ENCODE results near the gene C22orf39.
A peak's percentile ranks its signal among the peaks of the same experiment; 100 is the strongest.
"Not testable (repeated sequence)": the region's sequence is repeated elsewhere in the genome, so short reads cannot be mapped to it uniquely, and the experiment has no call there.

Gene C22orf39

DNA sequence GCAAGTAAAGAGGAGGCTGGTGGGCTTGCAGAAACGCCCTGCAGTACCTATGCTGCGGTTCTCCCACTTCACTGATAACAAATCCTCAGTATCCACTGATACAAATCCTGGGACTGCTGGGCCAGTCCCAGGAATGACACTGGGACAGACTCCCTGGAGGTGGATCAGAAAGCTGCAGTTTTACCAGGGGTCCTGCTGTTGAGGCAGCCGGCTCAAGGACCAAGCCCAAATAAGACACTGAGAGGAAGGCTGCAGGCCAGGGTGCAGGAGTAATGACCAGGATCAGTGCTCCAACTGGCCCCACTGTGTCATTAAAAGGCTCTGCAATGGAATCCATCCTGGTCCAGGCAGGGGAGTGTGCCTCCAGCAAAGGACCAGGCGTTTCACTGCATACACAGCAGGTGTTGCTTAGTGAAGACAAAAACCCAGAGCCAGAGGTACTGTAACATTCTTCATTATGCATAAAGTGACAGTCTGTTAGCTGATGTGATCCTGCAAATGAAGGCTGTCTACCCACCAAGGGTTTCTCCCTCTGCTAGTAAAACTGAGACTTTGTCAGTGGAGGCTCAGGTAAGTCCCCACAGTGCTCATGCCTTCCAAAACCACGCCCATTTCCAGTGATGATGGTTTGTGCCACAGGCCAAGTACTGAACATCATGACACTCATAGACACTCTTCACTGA is 1.4 kb upstream of the C22orf39 start:
- peak overlapping the region; percentile 88 for H3K4me2 ChIP-seq (ENCODE audit: insufficient read depth, low read length)
- peaks cover 74% of the 10 kb centered on the region for H3K36me3 ChIP-seq (ENCODE audit: insufficient read depth, low read length)
- H3K4me3 ChIP-seq (ENCODE audit: low read depth in 1 of 2, low read length in 2 of 2): peak overlapping the region; percentile 75 to 92; a peak in 3 of 4 replicates

DNA sequence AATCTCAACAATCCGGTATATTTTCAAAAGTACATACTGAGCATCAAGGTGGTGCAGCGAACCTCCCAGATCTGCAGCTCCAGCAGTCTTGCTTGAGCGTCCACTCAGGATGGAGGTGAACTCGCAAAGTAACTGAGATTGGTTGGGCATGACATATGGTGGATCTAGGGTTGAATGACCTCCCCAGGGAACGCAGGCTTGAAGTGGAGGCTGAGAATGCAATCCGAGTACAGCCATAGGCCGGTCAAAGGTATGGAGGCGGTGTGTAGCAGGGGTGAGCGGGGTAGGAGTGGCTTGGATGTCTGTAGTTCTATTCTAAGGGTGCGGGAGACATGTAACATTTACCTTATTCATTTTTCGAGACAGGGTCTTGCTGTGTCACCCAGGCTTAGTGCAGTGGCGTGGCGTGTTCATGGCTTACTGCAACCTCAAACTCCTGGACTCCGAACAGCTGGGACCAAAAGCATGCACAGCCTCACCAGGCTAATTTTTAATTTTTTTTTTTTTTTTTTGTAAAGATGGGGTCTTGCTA is 631 bp upstream of the C22orf39 start:
- H3K79me2 ChIP-seq (ENCODE audit: insufficient read depth, low read length): peaks cover 68% of the 10 kb centered on the region
- H3K4me2 ChIP-seq (ENCODE audit: insufficient read depth, low read length): peak overlapping the region; percentile 88
- peak overlapping the region; percentile 75 to 92 for H3K4me3 ChIP-seq (ENCODE audit: low read depth in 1 of 2, low read length in 2 of 2)
- H3K27me3 ChIP-seq (ENCODE audit: insufficient read depth, low read length, poor library complexity): no peaks in the 10 kb centered on the region
- peaks cover 74% of the 10 kb centered on the region for H3K36me3 ChIP-seq (ENCODE audit: insufficient read depth, low read length)
- peaks cover 23% of the 10 kb centered on the region for H4K20me1 ChIP-seq (ENCODE audit: insufficient read depth, low read length)
- ATAC-seq (ENCODE audit: insufficient read depth, low read depth) (peak; percentile 44), DNase-seq (peak; percentile 59)
- peak overlapping the region; percentile 90 for H3K27ac ChIP-seq (ENCODE audit: low read length)
- H2AFZ ChIP-seq (ENCODE audit: low read depth, low read length): peak overlapping the region; percentile 97
- TF ChIP-seq EZH2 (IDR thresholded peaks at IDR 0.05; ENCODE audit: borderline replicate concordance, low read depth, low read length, severe bottlenecking): no peak
- TF ChIP-seq, protein P1, sequence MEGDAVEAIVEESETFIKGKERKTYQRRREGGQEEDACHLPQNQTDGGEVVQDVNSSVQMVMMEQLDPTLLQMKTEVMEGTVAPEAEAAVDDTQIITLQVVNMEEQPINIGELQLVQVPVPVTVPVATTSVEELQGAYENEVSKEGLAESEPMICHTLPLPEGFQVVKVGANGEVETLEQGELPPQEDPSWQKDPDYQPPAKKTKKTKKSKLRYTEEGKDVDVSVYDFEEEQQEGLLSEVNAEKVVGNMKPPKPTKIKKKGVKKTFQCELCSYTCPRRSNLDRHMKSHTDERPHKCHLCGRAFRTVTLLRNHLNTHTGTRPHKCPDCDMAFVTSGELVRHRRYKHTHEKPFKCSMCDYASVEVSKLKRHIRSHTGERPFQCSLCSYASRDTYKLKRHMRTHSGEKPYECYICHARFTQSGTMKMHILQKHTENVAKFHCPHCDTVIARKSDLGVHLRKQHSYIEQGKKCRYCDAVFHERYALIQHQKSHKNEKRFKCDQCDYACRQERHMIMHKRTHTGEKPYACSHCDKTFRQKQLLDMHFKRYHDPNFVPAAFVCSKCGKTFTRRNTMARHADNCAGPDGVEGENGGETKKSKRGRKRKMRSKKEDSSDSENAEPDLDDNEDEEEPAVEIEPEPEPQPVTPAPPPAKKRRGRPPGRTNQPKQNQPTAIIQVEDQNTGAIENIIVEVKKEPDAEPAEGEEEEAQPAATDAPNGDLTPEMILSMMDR (IDR thresholded peaks at IDR 0.05; ENCODE audit: borderline replicate concordance, extremely low read depth, low read length, poor library complexity, severe bottlenecking): no peak
- H3K9me3 ChIP-seq (ENCODE audit: insufficient read depth, low read length, severe bottlenecking): no peaks in the 10 kb centered on the region
- H3K4me1 ChIP-seq (ENCODE audit: insufficient read depth, low read length): peaks cover 53% of the 10 kb centered on the region
- H3K9ac ChIP-seq (ENCODE audit: low read depth, low read length): peak overlapping the region; percentile 85

More for the DNA sequence above, 1.4 kb upstream of the C22orf39 start:
- H3K27ac ChIP-seq (ENCODE audit: low read length): peak overlapping the region; percentile 90
- no peak for TF ChIP-seq EZH2 (IDR thresholded peaks at IDR 0.05; ENCODE audit: borderline replicate concordance, low read depth, low read length, severe bottlenecking)
- TF ChIP-seq, protein P1 (IDR thresholded peaks at IDR 0.05; ENCODE audit: borderline replicate concordance, extremely low read depth, low read length, poor library complexity, severe bottlenecking): no peak
- no peak overlapping the region for H2AFZ ChIP-seq (ENCODE audit: low read depth, low read length)
- peaks cover 49% of the 10 kb centered on the region for H3K4me1 ChIP-seq (ENCODE audit: insufficient read depth, low read length)
- no peaks in the 10 kb centered on the region for H3K27me3 ChIP-seq (ENCODE audit: insufficient read depth, low read length, poor library complexity)
- ATAC-seq (ENCODE audit: insufficient read depth, low read depth) (no peak), DNase-seq (no peak)
- peak overlapping the region; percentile 85 for H3K9ac ChIP-seq (ENCODE audit: low read depth, low read length)
- no peaks in the 10 kb centered on the region for H3K9me3 ChIP-seq (ENCODE audit: insufficient read depth, low read length, severe bottlenecking)
- H3K79me2 ChIP-seq (ENCODE audit: insufficient read depth, low read length): peaks cover 60% of the 10 kb centered on the region
- peaks cover 21% of the 10 kb centered on the region for H4K20me1 ChIP-seq (ENCODE audit: insufficient read depth, low read length)

DNA sequence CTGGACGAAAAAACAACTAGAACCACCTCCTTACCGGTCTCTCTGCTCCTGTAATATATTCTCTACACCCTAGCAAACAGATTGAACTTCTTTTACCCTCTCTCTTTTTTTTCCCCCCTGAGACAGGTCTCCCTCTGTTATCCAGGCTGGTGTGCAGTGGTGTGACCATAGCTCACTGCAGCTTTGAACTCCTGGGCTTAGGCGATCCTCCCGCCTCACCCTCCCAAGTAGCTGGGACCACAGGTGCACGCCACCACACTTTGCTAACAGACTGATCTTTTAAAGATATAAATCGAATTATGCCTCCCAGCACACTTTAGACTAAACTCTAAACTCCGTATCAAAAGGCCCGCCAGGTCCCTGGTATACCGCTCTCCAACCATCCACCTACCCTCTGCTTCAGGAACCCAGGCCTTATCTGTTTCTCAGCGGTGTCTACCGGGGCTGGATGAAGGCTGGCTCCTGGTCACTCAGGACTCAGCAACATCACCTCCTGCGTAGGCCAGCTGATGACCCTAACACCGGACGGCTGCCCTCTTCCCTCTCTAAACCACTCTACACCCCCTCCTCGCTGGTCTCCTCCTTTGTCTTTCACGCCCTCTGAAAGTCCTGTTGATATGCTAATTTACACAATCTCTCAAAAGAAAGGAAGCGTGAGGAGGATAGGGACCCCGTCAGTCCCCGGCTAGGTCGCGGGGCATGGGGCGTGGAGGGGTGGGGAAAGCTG is 745 bp downstream of the C22orf39 start:
- ATAC-seq (ENCODE audit: insufficient read depth, low read depth) (no peak; the same call in 2 of the 3 replicates), DNase-seq (peak; percentile 35)
- Histone ChIP-seq H3K4me2 (ENCODE audit: insufficient read depth, low read length) (peak overlapping the region; percentile 88), H3K9me3 (ENCODE audit: insufficient read depth, low read length, severe bottlenecking) (no peaks in the 10 kb centered on the region), H3K36me3 (ENCODE audit: insufficient read depth, low read length) (peaks cover 72% of the 10 kb centered on the region), H2AFZ (ENCODE audit: low read depth, low read length) (peak overlapping the region; percentile 69), H4K20me1 (ENCODE audit: insufficient read depth, low read length) (peaks cover 31% of the 10 kb centered on the region), H3K27ac (ENCODE audit: low read length) (peak overlapping the region; percentile 90), H3K27me3 (ENCODE audit: insufficient read depth, low read length, poor library complexity) (no peaks in the 10 kb centered on the region), H3K4me1 (ENCODE audit: insufficient read depth, low read length) (peaks cover 53% of the 10 kb centered on the region), H3K79me2 (ENCODE audit: insufficient read depth, low read length) (peaks cover 81% of the 10 kb centered on the region), H3K9ac (ENCODE audit: low read depth, low read length) (peak overlapping the region; percentile 85), H3K4me3 (ENCODE audit: low read depth in 1 of 2, low read length in 2 of 2) (peak overlapping the region; percentile 75 to 92)
- no peak for TF ChIP-seq EZH2 (IDR thresholded peaks at IDR 0.05; ENCODE audit: borderline replicate concordance, low read depth, low read length, severe bottlenecking)
- TF ChIP-seq, protein P1 (IDR thresholded peaks at IDR 0.05; ENCODE audit: borderline replicate concordance, extremely low read depth, low read length, poor library complexity, severe bottlenecking): no peak

DNA sequence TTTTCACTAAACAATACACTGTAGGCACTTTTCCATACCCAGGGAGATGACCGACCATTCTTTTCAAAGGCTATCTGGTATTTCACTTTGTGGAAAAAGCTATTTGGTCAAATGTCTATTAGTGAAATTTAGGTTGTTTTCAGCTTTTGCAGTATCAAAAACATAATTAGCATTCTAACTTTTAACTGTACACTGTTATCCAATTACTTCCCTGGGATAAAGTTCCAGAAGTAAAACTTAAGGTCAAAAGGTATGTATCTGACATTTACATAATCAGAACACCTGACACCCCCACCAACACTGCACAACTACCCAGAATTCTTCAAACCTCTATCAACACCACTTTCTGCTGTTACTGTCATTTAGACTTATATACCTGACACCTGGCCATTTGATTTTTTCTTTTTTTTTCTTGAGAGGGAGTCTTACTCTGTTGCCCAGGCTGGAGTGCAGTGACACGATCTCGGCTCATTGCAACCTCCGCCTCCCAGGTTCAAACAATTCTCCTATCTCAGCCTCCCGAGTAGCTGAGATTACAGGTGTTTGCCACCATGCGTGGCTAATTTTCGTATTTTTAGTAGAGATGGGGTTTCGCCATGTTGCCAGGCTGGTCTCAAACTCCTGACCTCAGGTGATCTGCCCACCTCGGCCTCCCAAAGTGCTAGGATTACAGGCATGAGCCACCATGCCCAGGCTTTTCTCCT is 2.1 kb downstream of the C22orf39 start:
- H3K9me3 ChIP-seq (ENCODE audit: insufficient read depth, low read length, severe bottlenecking); H3K27ac ChIP-seq (ENCODE audit: low read length); H2AFZ ChIP-seq (ENCODE audit: low read depth, low read length); H3K9ac ChIP-seq (ENCODE audit: low read depth, low read length); DNase-seq; H3K27me3 ChIP-seq (ENCODE audit: insufficient read depth, low read length, poor library complexity); ATAC-seq (ENCODE audit: insufficient read depth, low read depth): not testable (repeated sequence)
- Histone ChIP-seq H3K4me1 (ENCODE audit: insufficient read depth, low read length) (peaks cover 51% of the 10 kb centered on the region), H3K36me3 (ENCODE audit: insufficient read depth, low read length) (peaks cover 71% of the 10 kb centered on the region), H3K4me3 (ENCODE audit: low read depth in 1 of 2, low read length in 2 of 2) (peak overlapping the region in 1 of 2 experiments; percentile 92; a peak in 1 of 4 replicates), H3K4me2 (ENCODE audit: insufficient read depth, low read length) (peak overlapping the region; percentile 88), H3K79me2 (ENCODE audit: insufficient read depth, low read length) (peaks cover 95% of the 10 kb centered on the region), H4K20me1 (ENCODE audit: insufficient read depth, low read length) (peaks cover 38% of the 10 kb centered on the region)
